BE2C (cell line): Measurements from ENCODE around the gene CSNK1E.
A peak's percentile ranks its signal among the peaks of the same experiment; 100 is the strongest.

Experiments used
- DNase-seq: peaks from one replicate; pipeline ENCODE4 v3.0.0-alpha.2; 2020
- H3K27me3 ChIP-seq: fragments of 250-450 bp; sonication (Bioruptor Pico); 2 replicates; pipeline ENCODE4 v1.5.1; 2020; ENCODE audit warnings: mild to moderate bottlenecking
- H3K36me3 ChIP-seq: fragments of 250-450 bp; sonication (Bioruptor Pico); 2 replicates; pipeline ENCODE4 v1.5.1; 2020; ENCODE audit warnings: mild to moderate bottlenecking
- H3K4me1 ChIP-seq: fragments of 250-450 bp; sonication (Bioruptor Pico); 2 replicates; pipeline ENCODE4 v1.5.1; 2020
- H3K4me3 ChIP-seq: 2 replicates; pipeline ENCODE4 v1.5.1; 2011; ENCODE audit warnings: low read depth, low read length
- H3K9me3 ChIP-seq: fragments of 250-450 bp; sonication (Bioruptor Pico); 2 replicates; pipeline ENCODE4 v1.5.1; 2020
- TF ChIP-seq, protein P1 (sequence below): IDR thresholded peaks from 2 replicates; pipeline ENCODE4 v1.5.1; 2012; ENCODE audit warnings: mild to moderate bottlenecking, low read depth, low read length

CSNK1E gene

DNA sequence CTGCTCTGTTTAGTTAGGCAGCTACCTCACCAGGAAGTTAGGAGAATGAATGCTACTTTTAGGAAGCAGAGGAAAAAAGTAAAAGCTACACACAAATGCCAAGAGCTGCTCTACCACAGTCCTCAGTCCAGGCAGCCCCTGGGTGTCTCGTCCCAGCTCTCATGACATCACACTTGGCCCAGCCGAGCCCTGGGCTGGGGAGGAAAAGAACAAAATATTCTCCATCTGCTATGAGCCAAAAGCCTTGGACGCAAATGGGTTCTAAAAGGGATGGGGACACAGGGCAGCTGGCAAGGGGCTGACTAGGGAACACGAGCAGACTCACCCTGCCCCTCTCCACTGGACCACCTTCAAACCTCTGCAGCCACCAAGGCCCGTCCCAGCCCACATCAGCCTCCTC, 70.5 kb downstream of the CSNK1E start:
- Histone ChIP-seq H3K27me3 (no peaks in the 10 kb centered on the region), H3K9me3 (no peaks in the 10 kb centered on the region), H3K4me3 (no peak overlapping the region), H3K36me3 (peaks cover 17% of the 10 kb centered on the region), H3K4me1 (peaks cover 15% of the 10 kb centered on the region)
- no peak for DNase-seq
- TF ChIP-seq, protein P1, sequence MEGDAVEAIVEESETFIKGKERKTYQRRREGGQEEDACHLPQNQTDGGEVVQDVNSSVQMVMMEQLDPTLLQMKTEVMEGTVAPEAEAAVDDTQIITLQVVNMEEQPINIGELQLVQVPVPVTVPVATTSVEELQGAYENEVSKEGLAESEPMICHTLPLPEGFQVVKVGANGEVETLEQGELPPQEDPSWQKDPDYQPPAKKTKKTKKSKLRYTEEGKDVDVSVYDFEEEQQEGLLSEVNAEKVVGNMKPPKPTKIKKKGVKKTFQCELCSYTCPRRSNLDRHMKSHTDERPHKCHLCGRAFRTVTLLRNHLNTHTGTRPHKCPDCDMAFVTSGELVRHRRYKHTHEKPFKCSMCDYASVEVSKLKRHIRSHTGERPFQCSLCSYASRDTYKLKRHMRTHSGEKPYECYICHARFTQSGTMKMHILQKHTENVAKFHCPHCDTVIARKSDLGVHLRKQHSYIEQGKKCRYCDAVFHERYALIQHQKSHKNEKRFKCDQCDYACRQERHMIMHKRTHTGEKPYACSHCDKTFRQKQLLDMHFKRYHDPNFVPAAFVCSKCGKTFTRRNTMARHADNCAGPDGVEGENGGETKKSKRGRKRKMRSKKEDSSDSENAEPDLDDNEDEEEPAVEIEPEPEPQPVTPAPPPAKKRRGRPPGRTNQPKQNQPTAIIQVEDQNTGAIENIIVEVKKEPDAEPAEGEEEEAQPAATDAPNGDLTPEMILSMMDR: no peak

DNA sequence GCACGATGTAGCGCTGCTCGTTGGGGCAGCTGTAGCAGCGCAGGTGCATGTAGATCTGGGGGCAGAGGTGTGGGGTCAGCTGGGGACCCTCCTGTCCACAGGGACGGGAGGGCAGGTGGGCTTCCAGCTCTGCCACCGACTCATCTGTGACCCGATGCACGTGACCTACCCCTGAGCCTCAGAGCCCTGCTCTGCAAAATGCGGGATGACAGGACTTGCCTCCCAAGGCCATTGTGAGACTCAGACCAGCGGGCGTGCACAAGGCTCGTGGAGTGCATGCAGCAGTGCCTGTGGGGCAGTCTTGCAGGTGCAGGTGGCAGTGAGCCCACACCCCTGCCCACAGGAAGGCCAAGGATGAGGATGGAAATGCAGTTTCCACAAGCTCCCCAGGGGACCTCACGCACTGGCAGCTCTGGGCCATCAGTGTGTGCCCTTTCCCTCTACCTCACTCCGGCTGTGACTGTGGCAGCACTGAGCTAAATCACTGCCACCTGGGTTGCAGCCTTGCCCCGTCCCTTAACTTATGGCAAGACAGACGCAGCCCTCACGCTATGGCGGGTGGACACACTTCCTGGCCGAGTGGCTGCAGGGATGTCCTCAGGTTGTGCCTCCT, 71.1 kb downstream of the CSNK1E start:
- no peak overlapping the region for H3K4me3 ChIP-seq
- TF ChIP-seq, protein P1: no peak
- H3K36me3 ChIP-seq: peaks cover 17% of the 10 kb centered on the region
- peaks cover 15% of the 10 kb centered on the region for H3K4me1 ChIP-seq
- DNase-seq: no peak
- H3K9me3 ChIP-seq: no peaks in the 10 kb centered on the region
- no peaks in the 10 kb centered on the region for H3K27me3 ChIP-seq

DNA sequence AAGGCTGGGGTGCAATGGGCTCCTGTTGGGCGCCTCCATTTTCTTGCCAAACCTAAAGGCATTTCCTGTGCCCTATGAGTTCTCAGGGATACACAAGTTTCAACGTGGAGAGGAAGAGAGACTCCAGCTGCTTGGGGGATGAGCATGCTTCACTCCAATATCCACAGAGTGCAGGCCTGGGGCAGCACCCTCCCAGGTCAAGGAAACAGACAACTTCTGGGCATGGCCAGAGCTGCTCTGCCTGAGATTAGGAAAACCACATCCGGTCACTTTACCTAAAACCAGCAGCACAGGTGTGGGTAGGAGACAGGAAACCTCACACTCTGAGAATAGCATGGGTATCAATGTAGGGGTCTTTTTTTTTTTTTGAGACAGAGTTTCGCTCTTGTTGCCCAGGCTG, 73.1 kb downstream of the CSNK1E start:
- TF ChIP-seq, protein P1: no peak
- no peak overlapping the region for H3K4me3 ChIP-seq
- peaks cover 17% of the 10 kb centered on the region for H3K36me3 ChIP-seq
- peaks cover 18% of the 10 kb centered on the region for H3K4me1 ChIP-seq
- no peaks in the 10 kb centered on the region for H3K9me3 ChIP-seq
- DNase-seq: no peak
- H3K27me3 ChIP-seq: no peaks in the 10 kb centered on the region

DNA sequence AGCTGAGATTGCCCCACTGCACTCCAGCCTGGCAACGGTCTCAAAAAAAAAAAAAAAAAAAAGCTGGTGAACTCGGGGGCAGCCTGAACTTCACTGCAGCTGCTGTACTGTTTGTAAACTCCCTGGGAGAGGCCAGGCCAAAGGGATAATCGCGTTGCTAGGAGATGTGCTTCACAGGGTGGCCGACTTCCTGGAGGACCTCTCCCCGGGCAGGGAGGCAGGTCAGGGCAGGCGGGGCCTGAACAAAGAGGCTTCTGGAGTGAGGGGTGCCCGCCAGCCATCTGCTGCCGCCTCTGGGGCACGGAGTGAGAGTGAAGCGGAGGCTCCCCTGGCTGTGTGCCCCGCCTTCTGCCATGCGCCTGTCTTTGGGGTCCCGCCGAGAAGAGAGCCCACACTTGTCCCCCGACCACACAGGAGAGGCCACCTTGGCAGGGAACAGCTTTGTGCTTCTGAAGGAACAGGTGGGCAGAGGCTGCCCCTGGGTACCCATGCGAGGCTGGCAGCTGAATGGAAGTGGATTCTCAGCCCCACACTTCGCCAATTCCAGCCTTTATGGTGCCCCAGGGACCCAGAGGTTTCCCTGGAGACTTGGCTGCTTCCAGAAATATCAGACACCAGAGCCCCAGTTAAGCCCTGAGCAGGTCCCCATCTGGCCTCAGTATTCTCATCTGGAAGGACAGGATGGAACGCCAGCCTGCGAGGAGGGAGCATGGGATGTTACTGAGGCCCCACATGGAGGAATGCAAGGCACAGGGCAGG, 74.0 kb downstream of the CSNK1E start:
- Histone ChIP-seq H3K4me3 (peak overlapping the region; percentile 10), H3K4me1 (peaks cover 18% of the 10 kb centered on the region), H3K27me3 (no peaks in the 10 kb centered on the region), H3K36me3 (peaks cover 17% of the 10 kb centered on the region), H3K9me3 (no peaks in the 10 kb centered on the region)
- TF ChIP-seq, protein P1: no peak
- DNase-seq: peak; percentile 77

DNA sequence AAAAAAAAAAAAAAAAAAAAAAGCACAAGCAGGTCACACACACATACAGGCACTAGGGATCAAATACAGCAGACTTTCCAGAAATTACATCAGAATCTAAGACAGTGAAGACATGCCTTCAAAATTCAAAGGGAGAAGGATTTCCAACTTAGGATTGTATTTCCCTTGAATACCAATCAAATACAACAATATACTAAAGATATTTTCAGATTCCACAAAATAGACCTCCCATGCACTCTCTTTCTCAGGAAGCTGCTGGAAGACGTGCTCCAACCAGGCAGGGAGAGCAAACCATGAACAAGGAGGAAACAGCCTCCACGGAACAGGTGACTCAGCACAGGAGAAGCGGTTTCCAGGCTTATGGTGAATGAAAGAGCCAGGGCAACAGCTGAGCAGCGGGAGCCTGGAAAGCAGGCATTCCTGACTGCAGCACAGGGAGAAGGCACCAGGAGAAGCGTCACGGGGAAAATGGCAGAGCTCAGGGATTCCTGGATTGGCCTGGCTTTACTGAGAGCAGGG, 76.4 kb downstream of the CSNK1E start:
- no peak for DNase-seq
- TF ChIP-seq, protein P1: no peak
- Histone ChIP-seq H3K27me3 (no peaks in the 10 kb centered on the region), H3K4me1 (peaks cover 18% of the 10 kb centered on the region), H3K9me3 (no peaks in the 10 kb centered on the region), H3K4me3 (no peak overlapping the region), H3K36me3 (peaks cover 10% of the 10 kb centered on the region)
